Cardiac muscle cell (in vitro differentiated cells and primary cell): ENCODE measurements around the gene ZNF750. TPM values are rescaled to one million over a fixed set of nuclear protein-coding genes. Genes with fewer than 3 reads are reported as not detected.

ENCODE experiments used
- DNase-seq, 2 donors: peaks; one replicate each; pipeline versions ENCODE4 v3.0.0 to v3.0.0-alpha.2; 2010 to 2017; ENCODE audit warnings: low read depth in 1 of 2, low spot score in 1 of 2
- H3K27ac ChIP-seq: fragments of 200-600 bp; sonication (generic); 2 replicates; pipeline ENCODE4 v1.5.1; 2016
- H3K27me3 ChIP-seq: fragments of 200-600 bp; sonication (generic); 2 replicates; pipeline ENCODE4 v1.6.0; 2016; ENCODE audit warnings: control low read depth
- H3K36me3 ChIP-seq: fragments of 200-600 bp; sonication (generic); 2 replicates; pipeline ENCODE4 v1.5.1; 2016; ENCODE audit warnings: control low read depth
- H3K4me1 ChIP-seq: fragments of 200-600 bp; sonication (generic); 2 replicates; pipeline ENCODE4 v1.8.1; 2017; ENCODE audit warnings: low read depth, mild to moderate bottlenecking, mixed run types
- H3K4me3 ChIP-seq: fragments of 200-600 bp; sonication (generic); 2 replicates; pipeline ENCODE4 v1.5.1; 2016; ENCODE audit warnings: mild to moderate bottlenecking
- H3K9me3 ChIP-seq: fragments of 200-600 bp; sonication (generic); 2 replicates; pipeline ENCODE4 v1.5.1; 2017; ENCODE audit warnings: low read depth, mild to moderate bottlenecking, control low read depth
- CTCF ChIP-seq: IDR thresholded peaks from 2 replicates; pipeline ENCODE4 v1.5.1; 2012; ENCODE audit warnings: low read depth, mild to moderate bottlenecking, low read length
- polyA plus RNA-seq: library from polyadenylated mRNA; unstranded; fragments of >200 nt; fragmentation: Nextera tagmentation; extraction: Ambion mirVana; gene quantifications from 2 replicates; pipeline ENCODE4 v1.2.1, GENCODE V29; 2016
- total RNA-seq: library from RNA; depleted of rRNA; stranded (reverse); fragments of >200 nt; gene quantifications from 2 replicates; pipeline ENCODE4 v1.2.3, GENCODE V29; 2016

The ZNF750 gene
- total and polyA plus RNA-seq, 2 experiments from 2014 or later: 0.49 TPM; not detected in 1

- H3K27me3 ChIP-seq: no peaks in the 10 kb centered on the region
- no peak for TF ChIP-seq CTCF
- H3K9me3 ChIP-seq: no peaks in the 10 kb centered on the region
- H3K4me3 ChIP-seq: no peak overlapping the region
- no peak for DNase-seq
- H3K36me3 ChIP-seq: peaks cover 4% of the 10 kb centered on the region
- H3K27ac ChIP-seq: no peak overlapping the region
- peaks cover 13% of the 10 kb centered on the region for H3K4me1 ChIP-seq
Observed at GRCh38 chr17:82815354-82815753, 24.5 kb downstream of the ZNF750 start.

GRCh38 chr17:82814834-82815233 is 25.0 kb downstream of the ZNF750 start:
- H3K9me3 ChIP-seq: no peaks in the 10 kb centered on the region
- peaks cover 4% of the 10 kb centered on the region for H3K36me3 ChIP-seq
- H3K27ac ChIP-seq: no peak overlapping the region
- H3K4me3 ChIP-seq: no peak overlapping the region
- TF ChIP-seq CTCF: no peak
- no peaks in the 10 kb centered on the region for H3K27me3 ChIP-seq
- DNase-seq: no peak
- peaks cover 17% of the 10 kb centered on the region for H3K4me1 ChIP-seq

GRCh38 chr17:82813299-82814051 is 26.3 kb downstream of the ZNF750 start:
- no peak overlapping the region for H3K27ac ChIP-seq
- H3K36me3 ChIP-seq: peaks cover 4% of the 10 kb centered on the region
- no peak for TF ChIP-seq CTCF
- H3K4me3 ChIP-seq: no peak overlapping the region
- no peaks in the 10 kb centered on the region for H3K9me3 ChIP-seq
- no peak for DNase-seq
- H3K27me3 ChIP-seq: no peaks in the 10 kb centered on the region
- H3K4me1 ChIP-seq: peaks cover 17% of the 10 kb centered on the region

GRCh38 chr17:82812601-82813000 is 27.2 kb downstream of the ZNF750 start:
- Histone ChIP-seq H3K9me3 (no peaks in the 10 kb centered on the region), H3K4me1 (peaks cover 17% of the 10 kb centered on the region), H3K27me3 (no peaks in the 10 kb centered on the region), H3K4me3 (no peak overlapping the region), H3K27ac (no peak overlapping the region), H3K36me3 (peaks cover 4% of the 10 kb centered on the region)
- no peak for TF ChIP-seq CTCF
- no peak for DNase-seq

- no peaks in the 10 kb centered on the region for H3K27me3 ChIP-seq
- no peak overlapping the region for H3K27ac ChIP-seq
- no peak for DNase-seq
- no peak for TF ChIP-seq CTCF
- H3K4me3 ChIP-seq: no peak overlapping the region
- H3K4me1 ChIP-seq: peaks cover 21% of the 10 kb centered on the region
- H3K9me3 ChIP-seq: no peaks in the 10 kb centered on the region
- H3K36me3 ChIP-seq: peaks cover 4% of the 10 kb centered on the region
Observed at GRCh38 chr17:82812058-82812457, 27.8 kb downstream of the ZNF750 start.
